ENCODE measurements around the gene LRMDA.

LRMDA gene

DNA sequence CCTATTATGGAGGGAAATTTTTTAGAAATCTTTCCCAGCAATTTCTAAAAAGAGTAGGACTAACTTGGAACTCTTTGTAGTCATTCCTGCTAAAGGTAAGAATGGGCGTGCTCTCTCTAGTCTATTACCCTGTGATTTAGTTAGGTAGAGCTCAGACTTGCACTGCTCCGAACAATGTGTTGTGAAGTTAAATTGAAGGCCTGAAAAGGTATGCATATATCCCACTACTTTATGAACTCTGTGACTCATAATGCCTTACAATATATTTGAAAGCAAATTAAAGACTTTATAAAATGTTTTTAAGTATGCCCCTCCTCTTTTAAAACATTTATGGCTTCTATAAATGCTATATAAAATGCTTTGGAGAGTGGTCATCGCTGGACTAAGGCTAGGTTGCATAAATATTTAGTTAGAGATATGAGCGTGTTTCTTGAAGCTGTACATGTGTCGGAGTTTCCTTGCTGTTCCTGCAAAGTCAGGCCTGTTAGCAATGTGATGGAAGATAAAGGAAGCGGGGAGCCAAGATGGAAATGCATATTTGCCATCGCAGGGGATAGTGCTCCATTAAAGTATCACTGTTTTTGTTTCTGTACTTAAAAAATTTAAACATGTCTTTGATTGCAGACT is 761.4 kb downstream of the LRMDA start:
- no peak for DNase-seq (ENCODE audit: low read depth, low spot score)

DNA sequence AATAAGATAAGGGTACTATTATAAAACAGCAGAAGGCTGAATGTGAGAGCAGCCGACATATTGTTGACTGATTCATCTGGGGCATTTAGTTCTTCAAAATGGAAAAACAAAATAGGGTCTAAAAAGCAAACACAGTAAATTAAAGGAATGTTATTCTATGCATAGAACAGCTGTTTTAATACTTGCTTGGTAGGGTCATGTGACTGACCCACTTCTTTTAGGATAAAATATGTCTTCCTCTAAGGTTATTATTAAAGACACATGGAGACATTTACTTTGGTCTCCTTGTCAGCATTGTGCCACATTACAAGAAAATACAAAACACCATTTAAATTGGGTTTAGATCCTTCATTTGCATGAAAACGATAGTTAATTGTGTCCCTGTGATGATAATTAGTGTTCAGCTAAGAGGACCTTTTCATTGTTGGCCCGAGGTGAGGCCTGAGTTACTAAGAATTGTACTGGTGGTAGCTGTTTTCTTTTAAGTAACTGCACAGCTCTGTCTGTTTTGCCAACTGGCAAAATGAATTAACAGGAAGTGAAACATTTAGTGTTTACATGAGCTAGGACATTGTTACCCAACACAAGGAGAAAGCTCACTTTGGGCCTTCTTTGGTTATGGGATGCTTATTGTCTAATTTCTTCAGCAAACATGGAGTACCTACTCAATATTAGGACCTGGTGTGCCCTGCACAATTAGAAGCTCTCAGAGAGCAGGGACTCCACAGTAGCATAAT is 764.4 kb downstream of the LRMDA start:
- DNase-seq (ENCODE audit: low read depth, low spot score), result no peak

- no peak for DNase-seq (ENCODE audit: low read depth, low spot score)
These were observed 765.9 kb downstream of the LRMDA start for GRCh38 chr10:76197293-76197692.

DNA sequence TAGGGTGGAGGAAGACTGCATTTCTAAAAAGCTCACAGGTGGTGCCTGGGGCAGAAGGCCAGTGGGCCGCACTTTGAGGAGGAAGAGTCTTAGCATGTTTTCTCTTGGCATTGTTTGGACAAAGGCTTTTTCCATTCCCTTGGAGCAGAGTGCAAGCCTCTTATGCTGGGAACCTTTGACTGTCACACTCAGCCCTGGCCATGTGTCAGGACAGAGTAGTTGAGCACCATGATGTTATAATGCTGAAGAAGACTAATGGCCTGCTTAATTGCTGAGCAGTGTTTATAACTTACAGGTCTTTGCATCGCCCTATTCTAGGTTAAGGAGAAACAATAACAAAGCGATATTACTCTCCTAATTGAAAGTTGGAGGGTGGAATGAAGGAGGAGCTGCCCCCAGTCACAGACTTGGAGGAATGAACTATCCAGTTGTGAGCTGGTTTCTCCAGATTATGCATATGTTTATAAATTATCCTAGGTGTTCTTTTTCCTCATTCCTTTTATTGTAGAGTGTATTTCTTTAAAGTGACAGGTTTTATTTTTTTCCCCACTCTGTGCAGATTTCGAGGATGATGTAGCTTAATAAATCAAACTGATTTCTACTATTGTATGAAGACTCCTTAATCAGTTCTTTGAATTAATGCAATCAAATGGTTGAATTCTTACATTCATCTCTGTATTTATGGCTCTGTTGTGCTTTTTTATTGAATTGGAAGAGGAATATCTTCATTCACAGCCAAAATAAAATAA is 767.0 kb downstream of the LRMDA start:
- DNase-seq (ENCODE audit: low read depth, low spot score), result no peak

- DNase-seq (ENCODE audit: low read depth, low spot score), result no peak
These were observed 770.5 kb downstream of the LRMDA start for GRCh38 chr10:76201962-76202361.

- DNase-seq (ENCODE audit: low read depth, low spot score), result peak; percentile 76
These were observed 771.4 kb downstream of the LRMDA start for GRCh38 chr10:76202777-76203176.

GRCh38 chr10:76205361-76205760 is 773.9 kb downstream of the LRMDA start:
- DNase-seq (ENCODE audit: low read depth, low spot score), result no peak

- DNase-seq (ENCODE audit: low read depth, low spot score), result no peak
These were observed 775.5 kb downstream of the LRMDA start for GRCh38 chr10:76206797-76207352.

DNA sequence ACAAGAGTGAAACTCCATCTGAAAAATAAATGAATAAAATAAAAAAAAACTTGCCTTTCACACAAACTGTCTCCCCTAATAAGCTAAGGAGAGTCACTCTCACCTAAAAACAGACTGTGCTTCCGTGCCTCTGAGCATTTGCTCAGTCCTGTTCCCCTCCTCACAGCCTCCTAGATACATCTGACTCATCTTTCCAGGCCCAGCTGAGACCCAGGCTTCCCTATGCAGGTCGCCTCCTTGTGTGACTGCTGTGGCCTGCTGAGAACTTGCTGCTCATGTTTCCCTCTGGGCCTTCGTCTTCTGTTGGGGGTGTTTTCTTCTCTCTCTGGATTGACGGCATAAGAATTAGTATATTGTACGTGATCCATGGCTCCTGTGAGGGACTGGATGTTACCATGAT is 777.7 kb downstream of the LRMDA start:
- DNase-seq (ENCODE audit: low read depth, low spot score), result no peak

DNA sequence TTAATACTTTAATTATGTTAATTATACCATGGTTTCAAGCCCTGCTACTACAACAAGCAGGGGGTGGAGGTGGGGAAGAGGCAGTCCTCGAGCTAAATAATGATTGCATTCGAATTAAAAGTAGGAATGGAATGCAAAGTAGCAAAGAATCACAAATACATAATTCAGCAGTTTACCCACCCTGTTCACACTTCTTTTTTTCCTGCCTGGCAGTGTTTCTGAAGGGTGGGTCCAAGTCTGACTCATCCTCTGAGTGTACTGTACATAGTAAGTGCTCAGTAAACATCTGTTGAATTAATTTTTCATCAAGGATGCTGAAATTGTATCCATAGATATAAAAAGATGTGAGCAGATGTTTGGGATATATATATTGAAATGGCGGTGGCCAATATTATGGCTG is 778.8 kb downstream of the LRMDA start:
- no peak for DNase-seq (ENCODE audit: low read depth, low spot score)

DNA sequence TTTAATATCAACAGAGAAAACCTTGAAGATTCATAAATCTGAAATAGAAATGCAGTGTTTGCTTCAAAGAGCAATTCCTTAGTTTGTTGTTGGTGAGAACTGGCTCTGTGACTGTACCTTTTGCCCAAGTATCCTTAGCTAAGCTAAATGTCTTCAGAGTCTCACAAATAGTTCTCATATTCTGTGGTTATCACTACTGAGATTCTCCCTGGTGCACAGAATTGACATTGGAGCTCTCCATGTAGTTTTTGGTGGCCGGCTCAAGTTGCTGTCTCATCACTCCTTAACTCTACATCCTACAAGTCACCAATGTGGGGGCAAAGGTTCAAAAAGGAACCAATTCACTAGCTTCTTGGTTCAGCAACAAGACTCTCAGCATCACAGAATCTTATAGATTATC is 780.3 kb downstream of the LRMDA start:
- no peak for DNase-seq (ENCODE audit: low read depth, low spot score)

DNA sequence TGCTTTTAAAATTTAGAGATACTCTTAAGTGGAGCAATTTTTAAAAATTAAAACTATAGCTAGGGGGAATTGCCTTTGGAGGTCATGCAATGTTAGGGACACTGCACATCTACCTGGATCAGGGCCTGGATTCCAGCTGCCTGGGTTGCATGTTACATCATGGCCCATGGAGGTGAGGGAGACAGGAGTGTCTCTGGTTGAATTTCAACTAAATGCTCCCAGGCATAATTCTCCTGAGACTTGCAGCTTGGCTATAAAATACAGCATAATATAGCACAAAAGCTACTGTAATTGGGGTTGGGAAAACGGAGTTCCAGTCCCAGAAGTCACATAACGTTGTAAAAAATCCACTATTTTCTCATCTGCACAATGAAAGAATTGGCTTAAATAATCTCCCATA is 782.5 kb downstream of the LRMDA start:
- no peak for DNase-seq (ENCODE audit: low read depth, low spot score)

- no peak for DNase-seq (ENCODE audit: low read depth, low spot score)
These were observed 786.6 kb downstream of the LRMDA start for GRCh38 chr10:76218035-76218434.

GRCh38 chr10:76229341-76229740 is 797.9 kb downstream of the LRMDA start:
- DNase-seq (ENCODE audit: low read depth, low spot score), result no peak

DNA sequence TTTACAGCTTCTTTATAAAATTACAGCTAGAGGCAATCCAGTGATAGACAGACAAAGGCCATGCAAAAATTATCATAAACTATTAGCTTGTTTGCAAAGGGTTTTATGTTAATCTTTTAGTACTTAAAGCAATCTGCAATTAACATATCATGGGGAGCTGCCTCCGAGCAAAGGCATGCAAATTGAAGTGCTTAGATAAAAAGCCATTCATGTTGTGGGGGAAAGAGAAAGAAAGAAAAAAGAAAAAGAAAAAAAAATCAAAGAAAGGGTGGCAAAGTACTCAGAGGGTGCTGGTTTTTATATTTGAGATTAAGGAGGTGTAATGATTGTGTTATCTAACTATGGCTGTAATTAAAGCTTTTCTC is 799.5 kb downstream of the LRMDA start:
- no peak for DNase-seq (ENCODE audit: low read depth, low spot score)

DNA sequence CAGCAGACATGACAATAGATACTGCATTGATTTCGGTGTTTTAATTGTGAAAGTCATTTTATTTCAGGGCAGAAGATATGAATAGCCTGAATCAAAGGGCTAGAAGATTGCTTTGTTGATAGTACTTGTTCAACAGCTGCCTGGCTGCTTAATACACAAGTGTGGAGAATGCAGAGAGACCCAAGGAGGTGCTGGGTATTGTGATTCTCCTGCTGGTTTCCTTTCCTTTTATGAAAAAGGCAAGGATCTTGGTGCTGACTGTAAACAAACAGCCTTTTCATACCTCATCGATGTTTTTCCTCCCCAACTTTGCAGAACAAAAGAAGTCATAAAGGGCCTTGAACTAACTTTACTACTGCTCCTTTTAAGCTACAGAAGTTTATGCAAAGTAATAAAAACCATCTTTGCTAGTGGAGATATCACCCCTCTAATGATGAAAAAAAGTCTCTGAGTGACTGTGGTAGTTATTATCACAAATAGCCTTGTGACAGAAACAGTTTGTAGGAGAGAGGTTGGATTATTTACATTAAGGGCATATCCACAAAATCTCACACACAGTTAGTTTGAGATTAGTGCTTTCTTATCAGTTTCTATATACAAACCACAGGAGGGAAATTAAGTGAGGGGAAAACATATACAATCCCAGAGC is 800.0 kb downstream of the LRMDA start:
- peak; percentile 6 for DNase-seq (ENCODE audit: low read depth, low spot score)

- DNase-seq (ENCODE audit: low read depth, low spot score), result no peak
These were observed 803.2 kb downstream of the LRMDA start for GRCh38 chr10:76234499-76235226.

DNA sequence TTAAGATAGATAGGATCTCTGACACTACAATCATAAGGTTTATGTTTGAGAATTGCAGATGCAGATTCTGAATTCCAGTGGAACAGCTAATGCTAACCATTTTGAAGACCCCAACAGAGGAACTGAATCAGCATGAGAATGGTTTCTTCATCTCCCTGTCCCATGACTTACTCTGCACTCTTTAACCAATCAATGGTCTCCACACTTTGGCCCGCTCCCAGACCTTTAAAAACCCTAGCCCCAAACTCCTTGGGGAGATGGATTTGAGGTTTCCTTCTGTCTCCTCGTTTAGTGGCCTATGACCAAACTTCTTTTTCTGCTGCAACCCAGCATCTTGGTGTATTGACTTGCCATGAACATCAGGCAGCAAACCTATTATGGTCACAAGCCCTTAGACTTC is 804.9 kb downstream of the LRMDA start:
- DNase-seq (ENCODE audit: low read depth, low spot score), result no peak

GRCh38 chr10:76242956-76243355 is 811.5 kb downstream of the LRMDA start:
- no peak for DNase-seq (ENCODE audit: low read depth, low spot score)

GRCh38 chr10:76244061-76244686 is 812.8 kb downstream of the LRMDA start:
- DNase-seq (ENCODE audit: low read depth, low spot score), result no peak

DNA sequence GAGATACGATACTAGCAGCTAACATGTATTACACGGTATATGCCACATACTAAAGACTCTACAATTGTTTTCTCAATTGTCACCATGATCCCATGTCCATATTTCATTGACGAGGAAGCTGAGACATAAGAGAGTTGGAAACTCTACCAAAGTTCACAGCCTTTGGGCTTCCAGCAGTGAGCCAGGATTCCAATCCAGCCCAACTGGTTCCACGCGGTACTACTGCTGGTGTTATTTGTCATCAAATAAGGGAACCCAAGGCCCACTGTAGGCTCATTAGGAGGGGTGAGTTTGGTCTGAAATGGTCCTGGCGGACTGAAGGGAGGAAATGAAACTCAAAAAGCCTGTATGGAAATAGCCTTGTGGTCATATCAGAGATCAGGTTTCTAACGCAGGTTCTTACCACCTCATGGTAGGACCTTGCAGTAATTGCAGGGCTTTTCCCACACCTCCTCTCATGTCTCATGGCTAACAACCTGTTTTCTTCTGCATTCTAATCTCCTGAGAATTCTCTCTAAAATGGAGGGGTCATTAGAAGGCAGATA is 814.6 kb downstream of the LRMDA start:
- no peak for DNase-seq (ENCODE audit: low read depth, low spot score)

Measured in astrocyte of the hippocampus (primary cell).